ENCODE measurements around the gene NUP37. TPM values are rescaled to one million over a fixed set of nuclear protein-coding genes. Genes with fewer than 3 reads are reported as not detected.

The NUP37 gene
- total and polyA plus RNA-seq, 9 of the 15 experiments (the other 6 are each of a cell fraction or from before 2014, with no cell fraction given) = 72.2 to 429 (median 170) TPM

DNA sequence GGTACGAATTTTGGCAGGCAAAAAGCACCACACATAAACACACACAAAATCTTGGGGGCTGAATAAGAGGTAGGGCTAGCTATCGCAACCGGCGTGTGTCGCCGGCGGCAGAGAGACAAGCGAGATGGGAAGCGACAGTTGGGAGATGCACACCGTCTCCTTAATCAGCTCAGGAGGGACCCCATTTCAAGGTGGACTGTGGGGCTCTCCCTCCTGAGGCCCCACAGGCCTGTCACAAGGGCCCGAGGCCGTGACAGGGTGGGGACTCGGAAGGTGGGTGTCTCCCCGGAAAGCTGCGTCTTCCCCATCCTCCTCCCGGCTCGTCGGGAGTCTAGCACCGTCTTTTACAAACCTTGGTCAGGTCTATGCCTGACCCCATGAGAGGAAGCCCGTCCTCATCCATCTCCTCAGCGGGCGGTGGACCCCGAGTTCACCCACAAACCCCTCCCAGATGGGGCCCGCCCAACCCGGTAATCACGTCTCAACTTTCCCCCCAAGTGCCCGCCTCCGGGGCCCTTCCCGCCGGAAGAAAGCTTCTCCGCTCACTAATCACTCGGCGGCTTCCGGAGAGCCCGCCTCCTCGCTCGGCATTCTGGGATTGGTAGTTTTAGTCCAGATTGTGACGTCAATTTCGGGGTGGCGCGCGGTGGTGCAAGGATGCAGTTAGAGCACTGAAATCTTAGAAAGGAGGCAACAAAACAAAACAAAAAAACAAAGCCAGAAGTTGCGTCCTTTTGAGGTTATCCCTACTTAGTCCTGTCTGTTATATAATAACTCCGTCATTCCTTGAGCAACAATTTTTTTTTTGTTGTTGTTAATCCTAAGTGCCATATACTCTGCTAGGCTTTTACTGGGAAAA is 58.1 kb downstream of the NUP37 start, which contains the start of gene WASHC3 (continued):
- TF ChIP-seq, protein P1, sequence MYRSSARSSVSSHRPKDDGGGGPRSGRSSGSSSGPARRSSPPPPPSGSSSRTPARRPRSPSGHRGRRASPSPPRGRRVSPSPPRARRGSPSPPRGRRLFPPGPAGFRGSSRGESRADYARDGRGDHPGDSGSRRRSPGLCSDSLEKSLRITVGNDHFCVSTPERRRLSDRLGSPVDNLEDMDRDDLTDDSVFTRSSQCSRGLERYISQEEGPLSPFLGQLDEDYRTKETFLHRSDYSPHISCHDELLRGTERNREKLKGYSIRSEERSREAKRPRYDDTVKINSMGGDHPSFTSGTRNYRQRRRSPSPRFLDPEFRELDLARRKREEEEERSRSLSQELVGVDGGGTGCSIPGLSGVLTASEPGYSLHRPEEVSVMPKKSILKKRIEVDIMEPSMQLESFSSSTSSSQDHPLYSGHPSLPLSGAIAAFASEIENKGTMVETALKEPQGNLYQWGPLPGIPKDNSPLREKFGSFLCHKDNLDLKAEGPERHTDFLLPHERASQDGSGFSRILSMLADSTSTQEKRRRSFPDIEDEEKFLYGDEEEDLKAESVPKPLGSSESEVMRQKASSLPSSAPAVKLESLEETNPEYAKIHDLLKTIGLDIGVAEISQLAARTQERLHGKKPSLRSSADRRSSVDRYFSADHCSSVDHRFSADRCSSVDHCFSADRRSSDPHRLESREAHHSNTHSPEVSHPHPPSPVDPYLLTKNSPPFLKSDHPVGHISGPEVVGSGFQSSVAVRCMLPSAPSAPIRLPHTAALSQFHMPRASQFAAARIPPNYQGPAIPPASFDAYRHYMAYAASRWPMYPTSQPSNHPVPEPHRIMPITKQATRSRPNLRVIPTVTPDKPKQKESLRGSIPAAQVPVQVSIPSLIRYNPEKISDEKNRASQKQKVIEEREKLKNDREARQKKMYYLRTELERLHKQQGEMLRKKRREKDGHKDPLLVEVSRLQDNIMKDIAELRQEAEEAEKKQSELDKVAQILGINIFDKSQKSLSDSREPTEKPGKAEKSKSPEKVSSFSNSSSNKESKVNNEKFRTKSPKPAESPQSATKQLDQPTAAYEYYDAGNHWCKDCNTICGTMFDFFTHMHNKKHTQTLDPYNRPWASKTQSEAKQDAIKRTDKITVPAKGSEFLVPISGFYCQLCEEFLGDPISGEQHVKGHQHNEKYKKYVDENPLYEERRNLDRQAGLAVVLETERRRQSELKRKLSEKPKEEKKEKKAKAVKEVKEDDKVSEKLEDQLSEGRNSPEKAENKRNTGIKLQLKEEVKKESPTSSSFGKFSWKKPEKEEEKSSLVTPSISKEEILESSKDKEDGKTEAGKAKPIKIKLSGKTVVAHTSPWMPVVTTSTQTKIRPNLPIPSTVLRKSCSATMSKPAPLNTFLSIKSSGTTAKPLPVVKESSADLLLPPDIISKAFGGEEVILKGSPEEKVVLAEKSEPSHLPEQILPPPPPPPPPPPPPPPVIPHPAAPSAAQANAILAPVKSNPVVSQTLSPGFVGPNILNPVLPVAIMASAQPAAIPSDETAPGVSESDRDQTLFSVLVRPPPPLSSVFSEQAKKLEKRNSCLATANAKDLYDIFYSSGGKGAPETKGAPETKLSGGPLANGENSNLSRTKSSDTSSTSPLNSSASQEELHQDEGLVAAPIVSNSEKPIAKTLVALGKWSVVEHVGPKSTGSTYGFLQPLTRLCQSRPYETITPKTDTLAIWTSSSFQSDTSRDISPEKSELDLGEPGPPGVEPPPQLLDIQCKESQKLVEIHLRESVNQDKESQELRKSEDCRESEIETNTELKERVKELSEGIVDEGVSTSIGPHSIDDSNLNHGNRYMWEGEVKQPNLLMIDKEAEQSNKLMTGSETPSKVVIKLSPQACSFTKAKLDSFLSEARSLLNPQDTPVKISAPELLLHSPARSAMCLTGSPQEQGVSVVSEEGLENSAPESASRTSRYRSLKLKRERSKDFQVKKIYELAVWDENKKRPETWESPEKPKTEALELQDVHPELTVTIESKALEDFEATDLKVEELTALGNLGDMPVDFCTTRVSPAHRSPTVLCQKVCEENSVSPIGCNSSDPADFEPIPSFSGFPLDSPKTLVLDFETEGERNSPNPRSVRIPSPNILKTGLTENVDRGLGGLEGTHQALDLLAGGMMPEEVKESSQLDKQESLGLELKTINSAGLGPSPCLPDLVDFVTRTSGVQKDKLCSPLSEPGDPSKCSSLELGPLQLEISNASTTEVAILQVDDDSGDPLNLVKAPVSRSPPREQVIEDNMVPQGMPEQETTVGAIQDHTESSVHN (IDR thresholded peaks at IDR 0.05; ENCODE audit: borderline replicate concordance in 1 of 2, low read depth in 1 of 2) = no peak
- TF ChIP-seq NRF1 (conservative IDR thresholded peaks at IDR 0.05 in 1 of 2, IDR thresholded peaks at IDR 0.05 in 1 of 2) (peak; percentile 26 to 40; a peak in 2 of 4 replicates), MEIS2 (IDR thresholded peaks at IDR 0.05; ENCODE audit: partially characterized antibody) (peak; percentile 85), HMG20B (CRISPR knock-in tag; IDR thresholded peaks at IDR 0.05) (no peak), ELF2 (CRISPR knock-in tag; IDR thresholded peaks at IDR 0.05) (0 out of 2 replicates have a peak, but pooled peaks have one; percentile 63), ZNF263 (CRISPR knock-in tag; IDR thresholded peaks at IDR 0.05; ENCODE audit: borderline replicate concordance) (peak; percentile 37; the same call in 1 of the 2 replicates)
- TF ChIP-seq, protein P2, sequence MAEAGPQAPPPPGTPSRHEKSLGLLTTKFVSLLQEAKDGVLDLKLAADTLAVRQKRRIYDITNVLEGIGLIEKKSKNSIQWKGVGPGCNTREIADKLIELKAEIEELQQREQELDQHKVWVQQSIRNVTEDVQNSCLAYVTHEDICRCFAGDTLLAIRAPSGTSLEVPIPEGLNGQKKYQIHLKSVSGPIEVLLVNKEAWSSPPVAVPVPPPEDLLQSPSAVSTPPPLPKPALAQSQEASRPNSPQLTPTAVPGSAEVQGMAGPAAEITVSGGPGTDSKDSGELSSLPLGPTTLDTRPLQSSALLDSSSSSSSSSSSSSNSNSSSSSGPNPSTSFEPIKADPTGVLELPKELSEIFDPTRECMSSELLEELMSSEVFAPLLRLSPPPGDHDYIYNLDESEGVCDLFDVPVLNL (CRISPR knock-in tag; IDR thresholded peaks at IDR 0.05; ENCODE audit: low read depth) = no peak
- TF ChIP-seq, protein P3, sequence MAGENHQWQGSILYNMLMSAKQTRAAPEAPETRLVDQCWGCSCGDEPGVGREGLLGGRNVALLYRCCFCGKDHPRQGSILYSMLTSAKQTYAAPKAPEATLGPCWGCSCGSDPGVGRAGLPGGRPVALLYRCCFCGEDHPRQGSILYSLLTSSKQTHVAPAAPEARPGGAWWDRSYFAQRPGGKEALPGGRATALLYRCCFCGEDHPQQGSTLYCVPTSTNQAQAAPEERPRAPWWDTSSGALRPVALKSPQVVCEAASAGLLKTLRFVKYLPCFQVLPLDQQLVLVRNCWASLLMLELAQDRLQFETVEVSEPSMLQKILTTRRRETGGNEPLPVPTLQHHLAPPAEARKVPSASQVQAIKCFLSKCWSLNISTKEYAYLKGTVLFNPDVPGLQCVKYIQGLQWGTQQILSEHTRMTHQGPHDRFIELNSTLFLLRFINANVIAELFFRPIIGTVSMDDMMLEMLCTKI (IDR thresholded peaks at IDR 0.05; ENCODE audit: partially characterized antibody) = no peak
- TF ChIP-seq, protein P4, sequence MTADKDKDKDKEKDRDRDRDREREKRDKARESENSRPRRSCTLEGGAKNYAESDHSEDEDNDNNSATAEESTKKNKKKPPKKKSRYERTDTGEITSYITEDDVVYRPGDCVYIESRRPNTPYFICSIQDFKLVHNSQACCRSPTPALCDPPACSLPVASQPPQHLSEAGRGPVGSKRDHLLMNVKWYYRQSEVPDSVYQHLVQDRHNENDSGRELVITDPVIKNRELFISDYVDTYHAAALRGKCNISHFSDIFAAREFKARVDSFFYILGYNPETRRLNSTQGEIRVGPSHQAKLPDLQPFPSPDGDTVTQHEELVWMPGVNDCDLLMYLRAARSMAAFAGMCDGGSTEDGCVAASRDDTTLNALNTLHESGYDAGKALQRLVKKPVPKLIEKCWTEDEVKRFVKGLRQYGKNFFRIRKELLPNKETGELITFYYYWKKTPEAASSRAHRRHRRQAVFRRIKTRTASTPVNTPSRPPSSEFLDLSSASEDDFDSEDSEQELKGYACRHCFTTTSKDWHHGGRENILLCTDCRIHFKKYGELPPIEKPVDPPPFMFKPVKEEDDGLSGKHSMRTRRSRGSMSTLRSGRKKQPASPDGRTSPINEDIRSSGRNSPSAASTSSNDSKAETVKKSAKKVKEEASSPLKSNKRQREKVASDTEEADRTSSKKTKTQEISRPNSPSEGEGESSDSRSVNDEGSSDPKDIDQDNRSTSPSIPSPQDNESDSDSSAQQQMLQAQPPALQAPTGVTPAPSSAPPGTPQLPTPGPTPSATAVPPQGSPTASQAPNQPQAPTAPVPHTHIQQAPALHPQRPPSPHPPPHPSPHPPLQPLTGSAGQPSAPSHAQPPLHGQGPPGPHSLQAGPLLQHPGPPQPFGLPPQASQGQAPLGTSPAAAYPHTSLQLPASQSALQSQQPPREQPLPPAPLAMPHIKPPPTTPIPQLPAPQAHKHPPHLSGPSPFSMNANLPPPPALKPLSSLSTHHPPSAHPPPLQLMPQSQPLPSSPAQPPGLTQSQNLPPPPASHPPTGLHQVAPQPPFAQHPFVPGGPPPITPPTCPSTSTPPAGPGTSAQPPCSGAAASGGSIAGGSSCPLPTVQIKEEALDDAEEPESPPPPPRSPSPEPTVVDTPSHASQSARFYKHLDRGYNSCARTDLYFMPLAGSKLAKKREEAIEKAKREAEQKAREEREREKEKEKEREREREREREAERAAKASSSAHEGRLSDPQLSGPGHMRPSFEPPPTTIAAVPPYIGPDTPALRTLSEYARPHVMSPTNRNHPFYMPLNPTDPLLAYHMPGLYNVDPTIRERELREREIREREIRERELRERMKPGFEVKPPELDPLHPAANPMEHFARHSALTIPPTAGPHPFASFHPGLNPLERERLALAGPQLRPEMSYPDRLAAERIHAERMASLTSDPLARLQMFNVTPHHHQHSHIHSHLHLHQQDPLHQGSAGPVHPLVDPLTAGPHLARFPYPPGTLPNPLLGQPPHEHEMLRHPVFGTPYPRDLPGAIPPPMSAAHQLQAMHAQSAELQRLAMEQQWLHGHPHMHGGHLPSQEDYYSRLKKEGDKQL (CRISPR knock-in tag; IDR thresholded peaks at IDR 0.05; ENCODE audit: borderline replicate concordance) = no peak
